Fibroblast of skin of right quadriceps (primary cell): ENCODE measurements around the gene FAM174C.

Experiments used
- DNase-seq: peaks from one replicate; pipeline ENCODE4 v3.0.0-alpha.2; 2013

Gene FAM174C

GRCh38 chr19:1275260-1275975 lies at the start of gene FAM174C:
Gene FAM174C (plus strand): TSS chr19:1275530. CDS start chr19:1275550, 20 bp downstream.
- peak; percentile 97 for DNase-seq

DNA sequence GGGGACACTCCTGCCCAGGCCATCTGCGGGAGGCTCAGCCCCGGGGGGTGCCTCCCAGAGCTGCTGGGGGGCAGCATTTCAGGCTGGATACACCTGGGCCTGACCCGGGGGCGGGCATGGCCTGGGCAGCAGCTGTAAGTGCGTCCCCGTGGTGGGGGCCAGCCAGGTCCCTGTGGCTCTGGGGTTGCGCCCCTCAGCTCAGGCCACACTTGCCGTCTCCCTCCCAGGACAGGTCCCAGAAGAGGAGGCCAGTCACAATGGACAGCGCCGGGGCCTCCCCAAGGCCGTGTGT lies 49.2 kb upstream of the FAM174C start:
- DNase-seq: no peak

DNA sequence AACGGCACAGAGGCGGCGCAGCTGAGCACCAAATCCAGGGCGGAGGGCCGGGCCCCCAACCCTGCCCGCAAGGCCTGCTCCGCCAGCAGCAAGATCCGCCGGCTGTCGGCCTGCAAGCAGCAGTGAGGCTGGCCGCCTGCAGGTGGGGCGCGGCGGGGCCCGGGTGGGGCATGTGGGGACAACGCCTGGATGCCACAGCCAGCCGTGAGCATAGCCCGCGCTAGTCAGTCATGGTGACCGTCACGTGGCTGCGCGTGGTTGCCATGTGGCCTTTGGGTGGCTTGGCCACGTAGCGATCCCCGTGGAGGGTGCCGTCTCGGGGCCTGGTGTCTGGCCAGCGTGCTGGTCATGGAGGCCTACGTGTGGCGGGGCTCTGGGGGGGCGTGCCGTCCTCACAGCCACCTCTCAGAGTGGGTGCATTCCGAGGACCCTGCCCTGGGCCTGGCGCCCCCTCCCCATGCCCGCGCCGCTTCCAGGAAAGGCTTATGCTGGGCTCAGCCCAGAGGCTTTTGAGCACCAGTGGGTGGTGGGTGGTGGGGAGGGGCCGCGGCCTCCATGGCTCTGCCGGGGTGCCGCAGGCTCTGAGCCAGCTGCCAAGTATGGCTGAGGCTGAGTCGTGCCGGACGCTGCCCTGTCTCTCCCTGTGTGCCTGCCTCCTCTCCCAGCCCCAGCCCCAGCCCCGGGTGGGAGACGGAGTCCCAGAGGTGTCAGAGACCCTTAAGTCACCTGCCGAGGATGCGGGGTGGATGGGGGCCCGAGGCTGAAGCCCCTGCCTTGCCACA lies 48.6 kb upstream of the FAM174C start:
- no peak for DNase-seq

DNA sequence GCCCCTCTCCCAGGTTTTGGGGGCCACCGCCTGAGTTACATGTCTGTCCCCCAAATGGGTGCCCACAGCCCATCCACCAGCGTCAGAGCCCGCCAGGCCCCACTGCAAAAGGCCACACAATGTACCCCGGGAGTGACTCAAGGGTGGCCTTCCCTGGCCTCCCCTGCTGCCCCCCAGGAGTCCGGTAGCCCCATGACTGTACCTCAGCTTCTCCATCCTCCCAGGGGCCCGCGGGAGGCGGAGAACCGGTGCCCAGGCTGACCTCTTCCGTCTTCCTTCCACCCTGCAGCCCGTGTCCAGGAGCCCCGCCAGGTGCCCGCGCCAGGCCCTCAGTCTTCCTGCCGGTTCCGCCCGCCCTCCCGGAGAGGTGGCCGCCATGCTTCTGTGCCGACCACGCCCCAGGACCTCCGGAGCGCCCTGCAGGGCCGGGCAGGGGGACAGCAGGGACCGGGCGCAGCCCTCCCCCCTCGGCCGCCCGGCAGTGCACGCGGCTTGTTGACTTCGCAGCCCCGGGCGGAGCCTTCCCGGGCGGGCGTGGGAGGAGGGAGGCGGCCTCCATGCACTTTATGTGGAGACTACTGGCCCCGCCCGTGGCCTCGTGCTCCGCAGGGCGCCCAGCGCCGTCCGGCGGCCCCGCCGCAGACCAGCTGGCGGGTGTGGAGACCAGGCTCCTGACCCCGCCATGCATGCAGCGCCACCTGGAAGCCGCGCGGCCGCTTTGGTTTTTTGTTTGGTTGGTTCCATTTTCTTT lies 47.9 kb upstream of the FAM174C start:
- no peak for DNase-seq

DNA sequence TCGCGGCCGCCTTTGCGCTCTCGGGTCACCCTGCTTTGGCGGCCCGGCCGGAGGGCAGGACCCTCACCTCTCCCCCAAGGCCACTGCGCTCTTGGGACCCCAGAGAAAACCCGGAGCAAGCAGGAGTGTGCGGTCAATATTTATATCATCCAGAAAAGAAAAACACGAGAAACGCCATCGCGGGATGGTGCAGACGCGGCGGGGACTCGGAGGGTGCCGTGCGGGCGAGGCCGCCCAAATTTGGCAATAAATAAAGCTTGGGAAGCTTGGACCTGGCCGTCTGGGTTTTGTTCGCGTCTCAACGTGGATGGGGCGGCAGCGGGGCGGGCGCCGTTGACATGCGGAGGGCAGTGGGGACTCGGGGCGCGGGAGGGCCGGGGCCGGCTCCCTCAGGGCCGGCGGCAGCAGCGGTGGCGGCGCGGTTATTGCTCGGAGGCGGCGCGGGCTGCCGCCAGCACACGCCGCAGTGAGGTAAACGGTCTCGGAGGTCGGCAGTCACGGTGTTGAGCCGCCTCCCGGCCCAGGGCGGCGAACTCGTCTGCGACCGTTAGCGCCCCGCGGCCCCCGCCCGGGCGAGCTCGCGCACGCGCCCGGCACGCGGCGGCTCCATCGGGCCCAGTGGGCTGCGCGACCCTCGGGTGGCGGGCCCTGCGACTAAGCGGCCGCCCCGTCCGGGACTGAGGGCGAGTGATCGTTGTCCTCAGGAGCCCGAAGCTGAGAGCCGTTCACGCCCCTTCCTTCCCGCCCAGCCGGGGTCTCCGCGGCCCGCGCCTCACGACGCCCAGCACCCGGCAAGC lies 47.0 kb upstream of the FAM174C start:
- no peak for DNase-seq

DNA sequence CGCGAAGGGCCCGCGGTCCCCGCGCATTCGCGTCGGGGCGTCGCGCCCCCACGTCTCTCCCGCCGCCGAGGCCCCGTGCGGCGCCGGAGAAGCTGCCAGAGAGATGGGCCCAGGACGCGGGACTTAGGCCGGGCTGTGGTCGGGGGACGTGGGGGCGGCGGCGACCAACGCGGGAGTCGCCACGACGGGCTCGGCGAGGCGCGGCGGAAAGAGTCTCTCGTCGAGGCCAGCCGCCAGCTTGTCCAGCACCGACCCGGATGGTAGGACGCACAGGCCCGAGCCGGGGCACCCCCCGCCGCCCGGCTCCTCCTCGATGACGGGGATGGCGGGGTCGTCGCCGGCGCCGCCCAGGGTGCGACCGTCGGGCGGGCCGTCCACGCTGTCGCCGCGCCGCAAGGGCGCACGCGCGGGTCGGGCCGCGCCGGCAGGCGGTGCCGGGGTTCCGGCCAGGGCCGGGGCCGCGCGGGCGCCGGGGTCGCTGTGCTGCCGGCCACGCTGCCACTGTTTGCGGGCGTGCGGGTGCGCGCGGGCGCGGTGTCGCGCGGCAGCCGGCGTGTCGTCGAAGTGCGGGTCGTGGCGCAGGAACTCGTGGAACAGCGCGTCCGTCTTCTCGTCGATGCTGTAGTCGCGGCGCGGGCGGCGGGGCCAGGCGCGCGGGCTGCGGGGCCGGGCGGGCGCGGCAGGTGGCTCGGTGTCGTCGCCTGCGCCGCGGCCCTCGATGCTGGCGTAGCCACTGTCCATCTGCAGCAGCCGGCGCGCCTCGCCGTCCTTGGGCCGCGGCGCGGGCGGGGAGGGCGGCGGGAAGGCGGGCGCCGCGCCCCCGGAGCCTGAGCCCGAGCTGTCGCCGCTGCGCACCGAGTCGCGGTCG lies 46.0 kb upstream of the FAM174C start:
- DNase-seq: no peak

DNA sequence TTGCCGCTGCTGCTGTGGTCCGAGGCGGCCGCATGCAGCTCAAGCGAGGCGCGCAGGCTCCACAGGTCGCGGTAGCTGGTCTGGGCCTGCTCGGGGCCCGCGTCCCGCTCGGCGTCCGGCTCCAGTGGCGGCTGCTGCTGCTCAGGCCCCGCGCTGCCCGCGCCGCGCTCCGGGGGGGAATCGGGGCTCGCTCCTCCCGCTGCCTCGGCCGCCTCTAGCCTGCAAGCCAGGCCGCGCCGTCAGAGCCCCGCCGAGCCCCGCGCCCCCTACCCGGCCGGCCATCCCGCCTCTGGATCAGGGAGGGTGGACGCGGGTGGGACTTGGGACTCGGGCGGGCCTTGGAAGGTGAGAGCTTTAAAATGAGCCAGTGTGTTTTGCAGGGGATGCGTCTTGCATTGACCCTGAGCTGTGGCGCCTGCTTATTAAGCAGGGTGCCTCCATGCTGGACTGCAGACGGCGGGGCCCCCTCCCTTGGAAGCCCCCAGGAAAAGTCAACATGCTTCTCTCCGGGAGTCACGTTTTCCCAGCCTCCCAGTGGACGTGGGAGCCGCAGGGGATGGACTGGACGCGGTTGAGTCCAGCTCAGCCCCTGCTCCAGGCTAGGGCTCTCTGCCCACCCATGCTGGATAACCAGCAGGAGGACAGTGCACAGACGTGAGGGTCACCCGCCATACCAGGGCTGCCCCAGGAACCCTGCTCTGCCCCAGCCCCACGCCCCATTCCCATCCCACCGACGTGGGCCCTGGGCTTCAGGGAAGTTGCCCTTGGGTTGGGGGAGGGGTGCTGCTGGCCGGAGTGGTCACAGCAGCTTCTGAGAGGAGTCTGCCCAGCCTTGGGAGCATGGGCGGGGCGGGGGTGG lies 45.2 kb upstream of the FAM174C start:
- no peak for DNase-seq

DNA sequence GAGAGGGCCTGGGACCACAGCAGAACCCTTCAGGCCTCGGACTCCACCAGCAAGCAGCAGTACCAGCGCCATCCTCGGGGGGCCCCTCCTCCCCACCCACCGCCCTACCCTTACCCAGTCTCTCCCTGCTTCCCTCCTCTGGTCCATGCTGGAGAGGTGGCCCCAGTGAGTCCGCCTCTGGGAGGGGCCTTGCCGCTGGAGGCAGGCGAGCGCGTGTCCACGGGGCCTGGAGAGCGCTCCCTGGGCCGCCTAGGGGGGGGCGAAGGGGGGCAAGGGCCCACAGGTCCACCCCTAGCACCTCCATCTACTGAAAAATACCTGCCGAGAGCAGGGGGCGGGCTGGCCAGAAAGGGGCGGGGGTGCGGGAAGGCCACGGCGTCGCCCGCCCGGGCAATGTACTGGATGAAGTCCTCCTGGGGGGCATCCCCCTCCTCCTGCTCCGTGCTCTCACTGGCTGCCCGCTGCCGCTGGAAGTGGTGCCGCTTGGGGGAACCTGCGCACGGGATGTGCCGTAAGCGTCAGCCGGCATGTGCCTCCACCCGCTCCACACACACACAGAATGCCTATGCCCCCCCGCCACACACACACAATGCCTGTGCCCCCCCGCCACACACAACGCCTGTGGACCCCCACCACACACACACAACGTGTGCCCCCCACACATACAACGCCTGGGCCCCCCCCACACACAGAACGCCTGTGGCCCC lies 44.4 kb upstream of the FAM174C start:
- DNase-seq: no peak

DNA sequence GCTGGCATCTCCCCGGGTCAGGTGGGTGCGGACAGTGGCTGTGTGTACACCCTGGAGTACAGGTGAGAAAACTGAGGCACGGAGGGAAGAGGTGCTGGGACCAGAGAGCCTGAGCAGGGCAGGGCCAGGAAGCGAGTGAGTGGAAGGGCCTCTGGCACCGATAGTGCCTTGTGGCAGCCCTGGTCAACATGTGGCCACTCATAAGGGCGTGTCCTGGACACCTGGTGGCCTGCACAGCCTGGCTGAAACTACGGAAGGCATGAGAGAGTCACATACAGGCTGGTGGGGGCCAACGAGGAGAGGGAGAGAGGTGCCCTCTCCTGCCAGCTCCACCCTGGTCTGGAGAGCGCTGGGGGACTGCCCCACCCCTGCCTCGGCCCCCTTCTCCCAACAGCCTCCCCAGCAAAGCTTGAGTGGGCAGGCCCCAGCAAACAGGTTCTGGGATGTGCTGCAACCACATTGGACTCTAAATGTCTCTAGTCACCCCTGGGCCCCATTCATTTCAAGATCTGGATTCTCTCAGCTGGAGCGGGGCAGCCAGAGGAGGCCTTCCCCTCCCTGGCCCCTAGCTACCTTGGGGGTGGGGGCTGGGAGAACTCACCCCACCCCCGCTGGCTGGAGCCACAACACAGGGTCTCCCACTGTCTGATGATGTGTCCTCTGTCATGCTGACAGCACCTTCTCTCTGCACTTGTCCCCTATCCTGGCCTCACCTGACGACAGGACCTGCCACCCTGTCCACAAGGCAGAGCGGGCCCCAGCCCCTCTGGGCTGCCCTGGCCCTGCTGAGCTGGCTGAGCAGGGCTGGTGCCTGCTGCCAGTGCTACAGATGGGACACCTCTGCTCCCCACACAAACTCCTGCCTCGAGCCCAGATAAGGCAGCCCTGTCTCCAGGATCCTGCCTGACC lies 43.3 kb upstream of the FAM174C start:
- no peak for DNase-seq

- peak; percentile 50 for DNase-seq
Measured at GRCh38 chr19:1232652-1233072, 42.7 kb upstream of the FAM174C start.

GRCh38 chr19:1233115-1233667 lies 42.1 kb upstream of the FAM174C start:
- DNase-seq: no peak

GRCh38 chr19:1234051-1234954 lies 41.0 kb upstream of the FAM174C start:
- DNase-seq: no peak

DNA sequence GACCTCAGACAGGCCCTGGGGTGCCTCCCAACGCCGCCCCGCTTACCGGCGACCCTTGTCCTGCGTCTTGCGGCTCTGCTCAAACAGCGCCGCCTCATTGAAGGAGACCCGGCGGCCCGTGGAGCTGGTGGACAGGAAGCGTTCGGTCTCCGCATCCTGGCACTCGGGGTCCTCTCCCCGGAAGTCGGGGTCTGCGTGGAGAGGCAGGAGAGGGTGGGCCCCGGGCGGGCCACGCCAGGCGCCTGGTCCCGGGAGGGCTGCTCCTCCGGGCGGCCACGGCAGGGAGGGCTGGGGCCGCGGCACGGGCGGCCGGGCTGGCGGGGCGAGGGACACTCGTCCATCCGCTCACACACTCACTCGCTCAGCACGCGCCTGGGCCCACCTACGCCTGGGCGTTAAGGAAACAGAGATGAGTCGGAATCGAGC lies 40.4 kb upstream of the FAM174C start:
- DNase-seq: no peak

DNA sequence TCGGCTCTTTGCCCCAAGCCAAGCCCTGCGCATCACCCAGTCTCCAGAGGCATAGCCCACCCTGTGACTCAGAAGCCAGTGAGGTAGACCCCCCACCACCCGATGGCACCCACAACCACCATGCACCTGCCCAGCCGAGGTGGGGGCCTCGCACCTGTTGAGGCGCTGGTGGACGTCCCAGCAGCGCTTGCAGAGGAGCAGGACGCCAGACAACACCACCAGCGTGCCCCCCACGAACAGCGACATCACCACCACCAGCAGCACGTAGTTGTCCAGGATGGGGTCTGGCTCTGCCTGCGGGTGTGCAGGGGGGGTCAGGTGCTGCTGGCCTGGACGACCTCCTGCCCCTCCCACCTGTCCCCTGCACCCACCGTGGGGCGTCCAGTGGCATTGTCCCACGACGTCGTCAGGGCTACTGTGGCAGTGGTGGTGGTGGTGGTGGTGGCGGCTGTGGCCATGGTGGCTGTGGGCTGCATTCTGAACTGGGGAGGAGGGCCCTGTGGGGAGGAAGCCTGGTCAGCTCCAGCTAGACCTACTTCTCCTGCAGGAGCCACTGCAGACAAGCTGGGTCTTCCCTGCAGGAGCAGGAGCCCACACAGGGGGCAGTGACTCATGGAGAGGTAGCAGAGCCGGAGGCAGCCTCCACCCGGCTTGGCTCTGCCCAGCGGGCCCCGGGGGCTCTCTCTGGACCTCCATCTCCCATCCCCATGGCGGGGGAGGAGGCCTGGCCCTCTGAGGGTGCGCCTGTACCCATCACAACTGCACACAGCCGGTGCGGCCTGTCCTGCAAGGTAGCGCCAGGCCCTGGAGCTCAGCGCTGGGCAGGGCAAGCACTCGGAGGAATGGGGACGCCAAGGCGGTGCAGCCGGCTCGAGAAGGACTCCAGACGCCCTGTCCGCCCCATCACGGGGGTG lies 39.4 kb upstream of the FAM174C start:
- peak; percentile 48 for DNase-seq

DNA sequence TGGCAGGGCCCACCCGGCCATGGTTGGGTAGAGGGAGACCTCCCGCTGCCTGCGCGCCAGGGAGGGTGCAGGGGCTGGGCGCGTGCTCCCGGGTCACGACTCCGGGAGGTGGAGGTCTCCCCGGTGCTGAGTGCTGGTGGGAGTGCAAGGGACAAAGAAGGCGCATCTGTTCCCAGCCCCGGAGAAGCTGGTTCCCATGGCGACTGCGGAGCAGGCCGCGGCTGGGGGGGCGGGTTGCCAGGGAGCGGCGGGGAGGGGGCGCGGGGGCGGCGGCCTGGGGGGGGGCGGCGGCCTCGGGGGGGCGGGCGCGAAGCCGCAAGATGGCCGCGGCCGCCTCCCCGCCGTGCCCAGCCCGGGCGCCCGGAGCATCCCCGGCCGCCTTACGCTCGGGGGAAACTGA lies 38.8 kb upstream of the FAM174C start:
- DNase-seq: no peak

DNA sequence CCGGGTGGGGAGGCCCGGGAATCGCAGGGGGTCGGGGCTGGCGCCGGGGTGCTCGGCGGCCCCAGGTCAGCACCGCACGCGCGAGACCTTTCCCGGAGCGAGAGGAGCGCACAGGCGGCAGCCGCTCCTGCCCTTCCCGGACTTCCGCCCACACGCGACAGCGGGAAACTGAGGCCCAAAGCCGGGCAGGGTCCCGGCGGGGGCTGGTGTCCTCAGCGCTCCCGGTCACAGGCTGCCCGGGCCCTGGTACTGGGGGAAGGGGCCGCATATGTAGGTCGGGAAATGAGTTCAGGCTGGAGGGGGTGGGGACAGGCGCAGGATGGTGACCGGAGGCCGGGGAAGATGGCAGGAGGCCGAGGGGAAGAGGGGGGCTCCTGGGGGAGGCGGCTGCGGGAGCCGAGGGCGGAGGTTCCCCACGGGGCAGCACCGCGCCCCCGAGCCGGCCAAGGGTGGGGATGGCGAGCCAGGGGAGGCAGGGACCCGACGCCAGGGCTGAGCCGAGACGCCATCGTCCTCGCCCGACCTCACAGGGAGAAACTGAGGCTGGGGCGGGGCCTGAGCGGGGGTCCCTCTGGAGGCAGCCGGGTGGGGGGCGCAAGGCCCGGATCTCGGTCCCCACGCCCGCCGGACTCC lies 38.2 kb upstream of the FAM174C start:
- DNase-seq: no peak
